K562 (cell line): Measurements from ENCODE around the gene DCTD. TPM values are rescaled to one million over a fixed set of nuclear protein-coding genes. Genes with fewer than 3 reads are reported as not detected.

Experiments
- FIP1L1 ChIP-seq: fragments of 200-400 bp; formaldehyde crosslinking; IDR thresholded peaks from 2 replicates; pipeline ENCODE4 v1.6.1; 2018; ENCODE audit warnings: mild to moderate bottlenecking, low read depth, low read length; ENCODE audit not compliant: poor library complexity, severe bottlenecking
- KAT2B ChIP-seq: IDR thresholded peaks from one replicate; pipeline ENCODE4 v1.6.1; 2012; ENCODE audit warnings: low read depth, mild to moderate bottlenecking, control low read depth, inconsistent platforms, low read length, moderate library complexity
- MEIS2 ChIP-seq: fragments of 450-650 bp; IDR thresholded peaks from 2 replicates; pipeline ENCODE4 v1.6.1; 2014; ENCODE audit warnings: mild to moderate bottlenecking; ENCODE audit not compliant: partially characterized antibody
- NUFIP1 ChIP-seq: fragments of 450-650 bp; IDR thresholded peaks from 2 replicates; pipeline ENCODE4 v1.6.1; 2018; ENCODE audit not compliant: partially characterized antibody
- SOX6 ChIP-seq: fragments of 450-650 bp; IDR thresholded peaks from 2 replicates; pipeline ENCODE4 v1.6.1; 2014; ENCODE audit warnings: mild to moderate bottlenecking
- polyA plus RNA-seq, 8 experiments: library from polyadenylated mRNA; depleted of rRNA in 4 of 8; stranded (reverse) in 5 of 8; unstranded in 3 of 8; fragments of >200 nt; fragmentation: Nextera tagmentation in 2 of 8; fragmentation: Illumina TruSeq in 1 of 8; extraction: Ambion mirVana in 2 of 8; extraction: Trizol in 1 of 8; gene quantifications; 2 replicates each; pipeline versions ENCODE4 v1.2.1 to v1.2.3, GENCODE V29; 2011 to 2014; ENCODE audit warnings: inconsistent platforms in 1 of 8, missing spikeins in 1 of 8
- total RNA-seq, 7 experiments: library from RNA; depleted of rRNA in 6 of 7; stranded (reverse); fragments of >200 nt in 6 of 7; fragmentation: Illumina TruSeq in 2 of 7; extraction: Trizol in 2 of 7; gene quantifications; 2 replicates each; pipeline versions ENCODE4 v1.2.1 to v1.2.3, GENCODE V29; 2011 to 2021; ENCODE audit warnings: low replicate concordance in 1 of 7
- TF ChIP-seq, protein P1 (sequence below): sonication (generic); formaldehyde crosslinking; IDR thresholded peaks from 2 replicates; pipeline ENCODE4 v1.8.0; 2022; ENCODE audit warnings: mild to moderate bottlenecking, missing genetic modification reagents
- TF ChIP-seq, protein P2 (sequence below): fragments of 150-350 bp; IDR thresholded peaks from 2 replicates; pipeline ENCODE4 v1.6.1; 2014; ENCODE audit warnings: low read depth, mild to moderate bottlenecking, low read length, borderline replicate concordance
- TF ChIP-seq, protein P3 (sequence below), 2 experiments: fragments of 450-650 bp in 1 of 2; sonication (generic) in 1 of 2; formaldehyde crosslinking; conservative IDR thresholded peaks; 2 replicates each; pipeline versions ENCODE4 v1.4.0 to v1.8.1; 2020 to 2022; ENCODE audit warnings: mild to moderate bottlenecking in 1 of 2, missing genetic modification reagents in 1 of 2
- TF ChIP-seq, protein P4 (sequence below): fragments of 450-650 bp; IDR thresholded peaks from 2 replicates; pipeline ENCODE4 v1.6.1; 2016; ENCODE audit warnings: mild to moderate bottlenecking
- TF ChIP-seq, protein P5 (sequence below), 2 experiments: IDR thresholded peaks; 2 replicates each; pipeline ENCODE4 v1.6.1; 2012; ENCODE audit warnings: improper control_type of control experiment in 2 of 2, low read depth in 2 of 2, low read length in 2 of 2, borderline replicate concordance in 1 of 2
- TF ChIP-seq, protein P6 (sequence below): sonication (generic); formaldehyde crosslinking; IDR thresholded peaks from 2 replicates; pipeline ENCODE4 v1.8.0; 2022; ENCODE audit warnings: mild to moderate bottlenecking, missing genetic modification reagents

DCTD gene
- total and polyA plus RNA-seq, 9 of the 15 experiments (the other 6 are each of a cell fraction or from before 2014, with no cell fraction given) = 38.7 to 114 (median 76.5) TPM

DNA sequence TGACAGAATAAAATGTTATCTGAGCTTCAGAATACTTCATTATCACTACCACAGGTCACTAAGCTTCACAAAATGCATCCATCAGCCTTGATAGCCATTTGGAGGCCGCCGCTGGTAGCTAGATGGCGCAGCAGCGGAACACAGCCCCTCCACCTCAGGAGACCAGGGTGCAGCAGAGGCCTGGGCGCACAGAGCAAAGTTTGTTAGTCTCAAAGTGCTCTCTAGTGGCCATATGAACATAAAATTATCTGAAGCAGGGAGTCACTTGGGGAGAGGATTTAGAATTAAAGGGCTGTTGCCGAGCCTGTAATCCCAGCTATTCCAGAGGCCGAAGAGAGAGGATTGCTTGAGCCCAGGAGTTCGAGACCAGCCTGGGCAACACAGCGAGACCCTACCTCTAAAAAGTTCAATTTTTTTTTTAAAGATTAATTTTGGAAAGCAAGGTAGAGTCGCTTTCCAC lies 8.1 kb upstream of the DCTD start (continued):
- TF ChIP-seq, protein P1, sequence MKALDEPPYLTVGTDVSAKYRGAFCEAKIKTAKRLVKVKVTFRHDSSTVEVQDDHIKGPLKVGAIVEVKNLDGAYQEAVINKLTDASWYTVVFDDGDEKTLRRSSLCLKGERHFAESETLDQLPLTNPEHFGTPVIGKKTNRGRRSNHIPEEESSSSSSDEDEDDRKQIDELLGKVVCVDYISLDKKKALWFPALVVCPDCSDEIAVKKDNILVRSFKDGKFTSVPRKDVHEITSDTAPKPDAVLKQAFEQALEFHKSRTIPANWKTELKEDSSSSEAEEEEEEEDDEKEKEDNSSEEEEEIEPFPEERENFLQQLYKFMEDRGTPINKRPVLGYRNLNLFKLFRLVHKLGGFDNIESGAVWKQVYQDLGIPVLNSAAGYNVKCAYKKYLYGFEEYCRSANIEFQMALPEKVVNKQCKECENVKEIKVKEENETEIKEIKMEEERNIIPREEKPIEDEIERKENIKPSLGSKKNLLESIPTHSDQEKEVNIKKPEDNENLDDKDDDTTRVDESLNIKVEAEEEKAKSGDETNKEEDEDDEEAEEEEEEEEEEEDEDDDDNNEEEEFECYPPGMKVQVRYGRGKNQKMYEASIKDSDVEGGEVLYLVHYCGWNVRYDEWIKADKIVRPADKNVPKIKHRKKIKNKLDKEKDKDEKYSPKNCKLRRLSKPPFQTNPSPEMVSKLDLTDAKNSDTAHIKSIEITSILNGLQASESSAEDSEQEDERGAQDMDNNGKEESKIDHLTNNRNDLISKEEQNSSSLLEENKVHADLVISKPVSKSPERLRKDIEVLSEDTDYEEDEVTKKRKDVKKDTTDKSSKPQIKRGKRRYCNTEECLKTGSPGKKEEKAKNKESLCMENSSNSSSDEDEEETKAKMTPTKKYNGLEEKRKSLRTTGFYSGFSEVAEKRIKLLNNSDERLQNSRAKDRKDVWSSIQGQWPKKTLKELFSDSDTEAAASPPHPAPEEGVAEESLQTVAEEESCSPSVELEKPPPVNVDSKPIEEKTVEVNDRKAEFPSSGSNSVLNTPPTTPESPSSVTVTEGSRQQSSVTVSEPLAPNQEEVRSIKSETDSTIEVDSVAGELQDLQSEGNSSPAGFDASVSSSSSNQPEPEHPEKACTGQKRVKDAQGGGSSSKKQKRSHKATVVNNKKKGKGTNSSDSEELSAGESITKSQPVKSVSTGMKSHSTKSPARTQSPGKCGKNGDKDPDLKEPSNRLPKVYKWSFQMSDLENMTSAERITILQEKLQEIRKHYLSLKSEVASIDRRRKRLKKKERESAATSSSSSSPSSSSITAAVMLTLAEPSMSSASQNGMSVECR (CRISPR knock-in tag) = no peak
- TF ChIP-seq KAT2B = no peak
- peak; percentile 73 for TF ChIP-seq MEIS2
- TF ChIP-seq, protein P2, sequence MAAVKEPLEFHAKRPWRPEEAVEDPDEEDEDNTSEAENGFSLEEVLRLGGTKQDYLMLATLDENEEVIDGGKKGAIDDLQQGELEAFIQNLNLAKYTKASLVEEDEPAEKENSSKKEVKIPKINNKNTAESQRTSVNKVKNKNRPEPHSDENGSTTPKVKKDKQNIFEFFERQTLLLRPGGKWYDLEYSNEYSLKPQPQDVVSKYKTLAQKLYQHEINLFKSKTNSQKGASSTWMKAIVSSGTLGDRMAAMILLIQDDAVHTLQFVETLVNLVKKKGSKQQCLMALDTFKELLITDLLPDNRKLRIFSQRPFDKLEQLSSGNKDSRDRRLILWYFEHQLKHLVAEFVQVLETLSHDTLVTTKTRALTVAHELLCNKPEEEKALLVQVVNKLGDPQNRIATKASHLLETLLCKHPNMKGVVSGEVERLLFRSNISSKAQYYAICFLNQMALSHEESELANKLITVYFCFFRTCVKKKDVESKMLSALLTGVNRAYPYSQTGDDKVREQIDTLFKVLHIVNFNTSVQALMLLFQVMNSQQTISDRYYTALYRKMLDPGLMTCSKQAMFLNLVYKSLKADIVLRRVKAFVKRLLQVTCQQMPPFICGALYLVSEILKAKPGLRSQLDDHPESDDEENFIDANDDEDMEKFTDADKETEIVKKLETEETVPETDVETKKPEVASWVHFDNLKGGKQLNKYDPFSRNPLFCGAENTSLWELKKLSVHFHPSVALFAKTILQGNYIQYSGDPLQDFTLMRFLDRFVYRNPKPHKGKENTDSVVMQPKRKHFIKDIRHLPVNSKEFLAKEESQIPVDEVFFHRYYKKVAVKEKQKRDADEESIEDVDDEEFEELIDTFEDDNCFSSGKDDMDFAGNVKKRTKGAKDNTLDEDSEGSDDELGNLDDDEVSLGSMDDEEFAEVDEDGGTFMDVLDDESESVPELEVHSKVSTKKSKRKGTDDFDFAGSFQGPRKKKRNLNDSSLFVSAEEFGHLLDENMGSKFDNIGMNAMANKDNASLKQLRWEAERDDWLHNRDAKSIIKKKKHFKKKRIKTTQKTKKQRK = no peak
- TF ChIP-seq, protein P3, sequence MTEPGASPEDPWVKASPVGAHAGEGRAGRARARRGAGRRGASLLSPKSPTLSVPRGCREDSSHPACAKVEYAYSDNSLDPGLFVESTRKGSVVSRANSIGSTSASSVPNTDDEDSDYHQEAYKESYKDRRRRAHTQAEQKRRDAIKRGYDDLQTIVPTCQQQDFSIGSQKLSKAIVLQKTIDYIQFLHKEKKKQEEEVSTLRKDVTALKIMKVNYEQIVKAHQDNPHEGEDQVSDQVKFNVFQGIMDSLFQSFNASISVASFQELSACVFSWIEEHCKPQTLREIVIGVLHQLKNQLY (CRISPR knock-in tag; conservative IDR thresholded peaks at IDR 0.05) = no peak
- TF ChIP-seq NUFIP1 = no peak
- no peak for TF ChIP-seq FIP1L1
- TF ChIP-seq, protein P4, sequence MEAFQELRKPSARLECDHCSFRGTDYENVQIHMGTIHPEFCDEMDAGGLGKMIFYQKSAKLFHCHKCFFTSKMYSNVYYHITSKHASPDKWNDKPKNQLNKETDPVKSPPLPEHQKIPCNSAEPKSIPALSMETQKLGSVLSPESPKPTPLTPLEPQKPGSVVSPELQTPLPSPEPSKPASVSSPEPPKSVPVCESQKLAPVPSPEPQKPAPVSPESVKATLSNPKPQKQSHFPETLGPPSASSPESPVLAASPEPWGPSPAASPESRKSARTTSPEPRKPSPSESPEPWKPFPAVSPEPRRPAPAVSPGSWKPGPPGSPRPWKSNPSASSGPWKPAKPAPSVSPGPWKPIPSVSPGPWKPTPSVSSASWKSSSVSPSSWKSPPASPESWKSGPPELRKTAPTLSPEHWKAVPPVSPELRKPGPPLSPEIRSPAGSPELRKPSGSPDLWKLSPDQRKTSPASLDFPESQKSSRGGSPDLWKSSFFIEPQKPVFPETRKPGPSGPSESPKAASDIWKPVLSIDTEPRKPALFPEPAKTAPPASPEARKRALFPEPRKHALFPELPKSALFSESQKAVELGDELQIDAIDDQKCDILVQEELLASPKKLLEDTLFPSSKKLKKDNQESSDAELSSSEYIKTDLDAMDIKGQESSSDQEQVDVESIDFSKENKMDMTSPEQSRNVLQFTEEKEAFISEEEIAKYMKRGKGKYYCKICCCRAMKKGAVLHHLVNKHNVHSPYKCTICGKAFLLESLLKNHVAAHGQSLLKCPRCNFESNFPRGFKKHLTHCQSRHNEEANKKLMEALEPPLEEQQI = no peak
- TF ChIP-seq SOX6 = no peak
- TF ChIP-seq, protein P5, sequence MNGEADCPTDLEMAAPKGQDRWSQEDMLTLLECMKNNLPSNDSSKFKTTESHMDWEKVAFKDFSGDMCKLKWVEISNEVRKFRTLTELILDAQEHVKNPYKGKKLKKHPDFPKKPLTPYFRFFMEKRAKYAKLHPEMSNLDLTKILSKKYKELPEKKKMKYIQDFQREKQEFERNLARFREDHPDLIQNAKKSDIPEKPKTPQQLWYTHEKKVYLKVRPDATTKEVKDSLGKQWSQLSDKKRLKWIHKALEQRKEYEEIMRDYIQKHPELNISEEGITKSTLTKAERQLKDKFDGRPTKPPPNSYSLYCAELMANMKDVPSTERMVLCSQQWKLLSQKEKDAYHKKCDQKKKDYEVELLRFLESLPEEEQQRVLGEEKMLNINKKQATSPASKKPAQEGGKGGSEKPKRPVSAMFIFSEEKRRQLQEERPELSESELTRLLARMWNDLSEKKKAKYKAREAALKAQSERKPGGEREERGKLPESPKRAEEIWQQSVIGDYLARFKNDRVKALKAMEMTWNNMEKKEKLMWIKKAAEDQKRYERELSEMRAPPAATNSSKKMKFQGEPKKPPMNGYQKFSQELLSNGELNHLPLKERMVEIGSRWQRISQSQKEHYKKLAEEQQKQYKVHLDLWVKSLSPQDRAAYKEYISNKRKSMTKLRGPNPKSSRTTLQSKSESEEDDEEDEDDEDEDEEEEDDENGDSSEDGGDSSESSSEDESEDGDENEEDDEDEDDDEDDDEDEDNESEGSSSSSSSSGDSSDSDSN (IDR thresholded peaks at IDR 0.05; ENCODE audit: borderline replicate concordance in 1 of 2, low read depth in 2 of 2, low read length in 2 of 2) = no peak
- TF ChIP-seq, protein P6, sequence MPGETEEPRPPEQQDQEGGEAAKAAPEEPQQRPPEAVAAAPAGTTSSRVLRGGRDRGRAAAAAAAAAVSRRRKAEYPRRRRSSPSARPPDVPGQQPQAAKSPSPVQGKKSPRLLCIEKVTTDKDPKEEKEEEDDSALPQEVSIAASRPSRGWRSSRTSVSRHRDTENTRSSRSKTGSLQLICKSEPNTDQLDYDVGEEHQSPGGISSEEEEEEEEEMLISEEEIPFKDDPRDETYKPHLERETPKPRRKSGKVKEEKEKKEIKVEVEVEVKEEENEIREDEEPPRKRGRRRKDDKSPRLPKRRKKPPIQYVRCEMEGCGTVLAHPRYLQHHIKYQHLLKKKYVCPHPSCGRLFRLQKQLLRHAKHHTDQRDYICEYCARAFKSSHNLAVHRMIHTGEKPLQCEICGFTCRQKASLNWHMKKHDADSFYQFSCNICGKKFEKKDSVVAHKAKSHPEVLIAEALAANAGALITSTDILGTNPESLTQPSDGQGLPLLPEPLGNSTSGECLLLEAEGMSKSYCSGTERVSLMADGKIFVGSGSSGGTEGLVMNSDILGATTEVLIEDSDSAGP = no peak
